HT1080 (cell line): ENCODE results near the gene ABCA1. TPM values are rescaled to one million over a fixed set of nuclear protein-coding genes. Genes with fewer than 3 reads are reported as not detected.
"Not testable (repeated sequence)": the region's sequence is repeated elsewhere in the genome, so short reads cannot be mapped to it uniquely, and the experiment has no call there.

Experiments
- DNase-seq: peaks from one replicate; pipeline ENCODE4 v3.0.0-alpha.2; 2015; ENCODE audit warnings: low read depth
- polyA plus RNA-seq, 2 experiments: library from polyadenylated mRNA; depleted of rRNA; stranded (reverse); fragments of >200 nt; gene quantifications; 2 replicates each; pipeline ENCODE4 v1.2.3, GENCODE V29; 2015
- total RNA-seq: library from RNA; depleted of rRNA; stranded (reverse); fragments of >200 nt; shearing (Covaris generic); gene quantifications from 2 replicates; pipeline ENCODE4 v1.2.3, GENCODE V29; 2014; rRNA removed

ABCA1 gene, protein sequence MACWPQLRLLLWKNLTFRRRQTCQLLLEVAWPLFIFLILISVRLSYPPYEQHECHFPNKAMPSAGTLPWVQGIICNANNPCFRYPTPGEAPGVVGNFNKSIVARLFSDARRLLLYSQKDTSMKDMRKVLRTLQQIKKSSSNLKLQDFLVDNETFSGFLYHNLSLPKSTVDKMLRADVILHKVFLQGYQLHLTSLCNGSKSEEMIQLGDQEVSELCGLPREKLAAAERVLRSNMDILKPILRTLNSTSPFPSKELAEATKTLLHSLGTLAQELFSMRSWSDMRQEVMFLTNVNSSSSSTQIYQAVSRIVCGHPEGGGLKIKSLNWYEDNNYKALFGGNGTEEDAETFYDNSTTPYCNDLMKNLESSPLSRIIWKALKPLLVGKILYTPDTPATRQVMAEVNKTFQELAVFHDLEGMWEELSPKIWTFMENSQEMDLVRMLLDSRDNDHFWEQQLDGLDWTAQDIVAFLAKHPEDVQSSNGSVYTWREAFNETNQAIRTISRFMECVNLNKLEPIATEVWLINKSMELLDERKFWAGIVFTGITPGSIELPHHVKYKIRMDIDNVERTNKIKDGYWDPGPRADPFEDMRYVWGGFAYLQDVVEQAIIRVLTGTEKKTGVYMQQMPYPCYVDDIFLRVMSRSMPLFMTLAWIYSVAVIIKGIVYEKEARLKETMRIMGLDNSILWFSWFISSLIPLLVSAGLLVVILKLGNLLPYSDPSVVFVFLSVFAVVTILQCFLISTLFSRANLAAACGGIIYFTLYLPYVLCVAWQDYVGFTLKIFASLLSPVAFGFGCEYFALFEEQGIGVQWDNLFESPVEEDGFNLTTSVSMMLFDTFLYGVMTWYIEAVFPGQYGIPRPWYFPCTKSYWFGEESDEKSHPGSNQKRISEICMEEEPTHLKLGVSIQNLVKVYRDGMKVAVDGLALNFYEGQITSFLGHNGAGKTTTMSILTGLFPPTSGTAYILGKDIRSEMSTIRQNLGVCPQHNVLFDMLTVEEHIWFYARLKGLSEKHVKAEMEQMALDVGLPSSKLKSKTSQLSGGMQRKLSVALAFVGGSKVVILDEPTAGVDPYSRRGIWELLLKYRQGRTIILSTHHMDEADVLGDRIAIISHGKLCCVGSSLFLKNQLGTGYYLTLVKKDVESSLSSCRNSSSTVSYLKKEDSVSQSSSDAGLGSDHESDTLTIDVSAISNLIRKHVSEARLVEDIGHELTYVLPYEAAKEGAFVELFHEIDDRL (N-terminal part only)
- total RNA-seq = 6.3 and 6.4 TPM in 2 replicates
- 4.3 and 5.2 TPM in 2 replicates for polyA plus RNA-seq (2015; cell fraction: cytosol; rRNA removed)
- 24.6 and 25.1 TPM in 2 replicates for polyA plus RNA-seq (2015; cell fraction: nucleus; rRNA removed)

- peak; percentile 46 for DNase-seq
Observed at GRCh38 chr9:104927912-104928740, at the start of gene ABCA1. TSS of gene ABCA1 (minus strand) at chr9:104928155. CDS start at chr9:104903679, 24,476 bp downstream.

- DNase-seq = no peak
Observed at GRCh38 chr9:104977580-104977979, 49.6 kb upstream of the ABCA1 start.

- DNase-seq = no peak
Observed at GRCh38 chr9:104977168-104977567, 49.2 kb upstream of the ABCA1 start.

DNA sequence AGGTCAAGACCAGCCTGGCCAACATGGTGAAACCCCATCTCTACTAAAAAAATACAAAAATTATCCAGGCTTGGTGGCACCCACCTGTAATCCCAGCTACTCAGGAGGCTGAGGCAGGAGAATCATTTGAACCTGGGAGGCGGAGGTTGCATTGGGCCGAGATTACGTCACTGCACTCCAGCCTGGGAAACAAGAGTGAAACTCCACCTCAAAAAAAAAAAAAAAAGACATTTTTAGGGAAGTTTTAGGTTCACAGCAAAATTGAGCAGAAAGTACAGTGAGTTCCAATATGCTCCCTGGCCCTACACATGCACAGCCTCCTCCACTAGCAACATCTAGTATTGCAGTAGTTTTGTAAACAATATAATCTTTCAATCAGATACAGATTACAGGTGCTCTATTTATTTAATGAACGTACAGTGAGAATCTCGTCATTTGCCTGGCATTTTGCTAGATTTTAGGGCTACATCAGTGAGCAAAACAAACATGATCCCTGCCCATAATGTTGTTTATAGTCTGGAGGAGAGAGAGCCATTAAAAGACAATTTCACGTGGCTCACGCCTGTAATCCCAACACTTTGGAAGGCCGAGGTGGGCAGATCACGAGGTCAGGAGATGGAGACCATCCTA, 48.1 kb upstream of the ABCA1 start:
- not testable (repeated sequence) for DNase-seq

DNA sequence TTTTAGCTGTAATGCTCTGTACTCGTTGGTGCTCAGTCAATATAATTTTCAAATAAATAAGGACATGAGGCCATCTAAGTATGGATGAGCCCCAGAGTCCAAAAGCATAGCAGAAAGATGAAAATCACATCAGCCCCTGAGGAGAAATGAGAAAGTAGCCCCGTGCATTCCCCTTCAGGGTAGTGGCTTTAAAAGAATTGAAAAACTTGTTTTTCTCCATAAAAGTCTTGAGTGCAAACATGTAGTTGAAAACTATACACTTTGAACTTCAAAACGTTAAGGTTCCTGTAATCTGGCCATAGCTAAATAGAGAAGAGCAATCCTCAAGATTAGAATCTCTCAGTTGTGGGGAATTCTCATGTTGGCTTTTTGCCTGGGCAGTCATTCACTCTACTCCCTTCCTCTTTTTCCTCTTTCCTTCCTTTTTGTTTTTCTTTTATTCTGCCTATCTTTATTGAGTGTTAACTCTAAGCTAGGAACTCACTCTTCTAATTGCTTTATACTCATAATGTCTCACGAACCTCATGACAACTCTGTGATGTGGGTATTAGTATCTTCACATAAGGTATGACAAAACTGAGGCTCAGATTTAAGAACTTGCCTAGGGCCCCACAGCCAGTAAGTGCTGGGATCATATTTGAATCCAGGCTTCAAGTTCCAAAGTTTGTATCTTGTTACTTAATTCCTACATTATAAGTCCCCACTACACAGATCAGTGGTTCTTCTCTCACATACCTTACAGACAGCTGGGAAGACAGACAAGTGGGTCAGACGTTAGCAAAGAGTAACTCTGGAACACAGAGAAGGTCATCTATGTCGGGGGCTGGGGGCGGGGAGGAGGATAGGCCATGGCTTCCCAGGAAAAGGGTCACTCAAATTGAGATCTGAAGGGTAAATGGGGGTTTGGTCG, 46.4 kb upstream of the ABCA1 start:
- no peak for DNase-seq

- no peak for DNase-seq
Observed at GRCh38 chr9:104972242-104972866, 44.4 kb upstream of the ABCA1 start.

GRCh38 chr9:104971511-104971910, 43.6 kb upstream of the ABCA1 start:
- DNase-seq = no peak

DNA sequence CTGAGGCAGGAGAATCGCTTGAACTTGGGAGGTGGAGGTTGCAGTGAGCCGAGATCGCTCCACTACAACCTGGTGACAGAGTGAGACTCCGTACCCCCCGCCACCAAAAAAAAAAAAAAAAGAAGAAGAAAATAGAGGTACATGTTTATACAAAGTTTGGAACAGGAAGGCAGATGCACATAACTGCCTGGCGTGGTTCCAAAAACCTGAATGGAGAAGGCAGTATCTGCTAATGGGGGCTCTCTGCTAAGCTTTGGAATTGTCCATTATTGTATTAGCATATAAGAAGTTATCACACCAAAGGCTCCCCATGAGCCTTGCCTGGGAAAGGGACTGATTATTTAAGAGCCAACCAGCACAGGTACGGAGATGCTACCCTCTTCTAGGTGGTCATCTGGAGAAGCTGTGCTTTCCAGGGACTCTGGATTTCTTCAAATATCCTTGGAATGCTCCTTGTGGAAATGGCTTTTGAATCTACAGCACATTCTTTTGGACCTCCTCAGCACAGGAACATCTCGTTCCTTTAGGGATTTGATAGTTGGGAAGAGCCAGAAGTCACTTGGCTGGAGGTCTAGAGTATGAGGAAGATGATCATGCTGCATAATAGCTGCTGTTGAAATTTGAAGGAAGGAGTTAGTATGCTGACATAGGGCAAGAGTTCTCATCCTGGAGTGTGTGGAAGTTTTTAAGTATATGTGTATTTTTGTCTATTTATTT, 42.5 kb upstream of the ABCA1 start:
- DNase-seq = no peak

GRCh38 chr9:104969116-104969515, 41.2 kb upstream of the ABCA1 start:
- DNase-seq = no peak

DNA sequence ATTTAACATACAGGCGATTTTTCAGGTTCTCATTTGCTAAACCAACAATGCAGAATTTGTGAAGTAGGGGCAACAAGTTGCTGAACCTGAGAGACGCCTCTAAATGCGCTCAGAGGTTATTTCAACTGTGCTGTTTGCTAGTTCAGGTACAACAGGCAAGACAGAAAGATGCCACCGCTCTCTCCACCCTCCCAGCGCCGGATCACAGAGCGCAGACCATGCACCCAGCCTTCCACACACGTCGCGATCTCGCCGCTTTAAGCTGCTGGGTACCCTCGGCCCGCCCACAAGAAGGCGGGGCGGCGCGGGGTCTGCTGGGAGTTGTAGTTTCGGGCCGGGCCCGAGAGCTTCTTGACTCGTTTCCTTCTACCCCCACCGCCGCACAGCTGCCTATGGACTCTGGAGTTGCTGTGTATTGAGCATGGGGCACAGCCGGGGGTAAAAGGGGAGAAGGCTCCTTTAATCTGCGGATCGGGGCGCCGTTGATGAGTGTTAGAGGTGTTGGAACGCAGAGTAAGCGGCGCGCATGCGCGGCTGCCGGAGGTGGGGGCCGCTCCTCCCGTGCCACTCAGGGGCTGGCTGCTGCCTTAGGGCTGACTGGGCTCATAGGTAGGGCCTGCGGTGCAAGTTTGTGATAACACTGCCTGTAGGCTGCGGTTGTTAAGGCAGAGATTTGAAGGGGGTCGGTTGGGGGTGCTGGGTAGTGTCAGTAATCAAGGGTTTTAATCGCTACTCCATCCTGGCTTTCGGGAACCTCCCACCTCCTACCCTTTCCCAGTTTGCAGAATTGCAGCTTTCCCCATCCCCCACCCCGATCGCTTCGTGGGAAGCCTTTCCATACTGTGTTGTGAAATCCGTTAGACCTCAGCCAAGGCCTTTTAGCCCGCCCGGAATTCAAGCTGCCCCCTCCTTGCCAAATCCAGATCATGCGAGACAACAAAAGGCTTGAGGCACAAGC, 40.3 kb upstream of the ABCA1 start:
- DNase-seq = peak; percentile 82

GRCh38 chr9:104963076-104963475, 35.1 kb upstream of the ABCA1 start:
- no peak for DNase-seq

- no peak for DNase-seq
Observed at GRCh38 chr9:104961701-104962359, 33.9 kb upstream of the ABCA1 start.

- peak; percentile 92 for DNase-seq
Observed at GRCh38 chr9:104961238-104961637, 33.3 kb upstream of the ABCA1 start.

DNA sequence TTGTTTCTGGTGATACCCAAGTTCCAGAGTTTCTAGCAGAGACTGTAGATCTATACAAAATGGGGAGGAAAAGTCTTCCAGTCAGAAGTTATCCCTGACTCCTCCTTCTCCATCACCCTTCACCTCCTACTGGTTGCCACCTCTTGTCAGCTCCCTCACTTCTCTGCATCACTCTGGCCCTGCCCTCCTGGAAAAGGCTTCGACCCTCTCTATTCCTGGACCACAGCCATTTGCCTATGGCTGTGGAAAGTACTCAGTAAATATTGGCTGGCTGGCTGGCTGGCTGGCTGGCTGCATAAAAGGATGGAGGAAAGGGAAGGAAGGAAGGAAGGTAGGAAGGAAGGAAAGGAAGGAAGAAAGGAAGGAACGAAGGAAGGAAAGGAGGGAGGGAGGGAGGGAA, 32.7 kb upstream of the ABCA1 start:
- no peak for DNase-seq

- DNase-seq = no peak
Observed at GRCh38 chr9:104958751-104959150, 30.8 kb upstream of the ABCA1 start.

DNA sequence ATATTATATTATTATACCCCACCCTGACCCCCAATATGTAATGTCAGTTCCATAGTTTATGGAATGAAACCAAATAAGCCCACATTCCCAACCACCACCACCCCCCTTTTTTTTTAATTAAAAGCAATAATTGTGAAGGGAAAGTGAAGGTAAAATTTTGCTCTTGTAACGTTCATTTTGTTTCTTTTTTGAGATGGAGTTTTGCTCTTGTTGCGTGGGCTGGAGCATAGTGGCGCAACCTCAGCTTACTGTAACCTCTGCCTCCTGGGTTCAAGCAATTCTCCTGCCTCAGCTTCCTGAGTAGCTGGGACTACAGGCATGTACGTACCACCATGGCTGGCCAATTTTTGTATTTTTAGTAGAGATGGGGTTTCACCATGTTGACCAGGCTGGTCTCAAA, 30.1 kb upstream of the ABCA1 start:
- not testable (repeated sequence) for DNase-seq
